MM.1S (cell line): ENCODE data around the gene SP1.
"Not testable (repeated sequence)": the region's sequence is repeated elsewhere in the genome, so short reads cannot be mapped to it uniquely, and the experiment has no call there.

Experiments used
- CTCF ChIP-seq: fragments of 300-600 bp; sonication (generic); IDR thresholded peaks from 2 replicates; pipeline ENCODE4 v1.5.1; 2016; ENCODE audit warnings: antibody characterized with exemption, low read length, mixed read lengths
- EZH2 ChIP-seq: fragments of 300-600 bp; sonication (generic); optimal IDR thresholded peaks from 2 replicates; pipeline ENCODE3; 2017; ENCODE audit warnings: low read depth, mild to moderate bottlenecking, antibody characterized with exemption, low read length, mixed read lengths

- not testable (repeated sequence) for TF ChIP-seq CTCF, EZH2
Measured at GRCh38 chr12:53332339-53332738, 47.6 kb upstream of the SP1 start.
